ENCODE results near the gene HES6. TPM values are rescaled to one million over a fixed set of nuclear protein-coding genes. Genes with fewer than 3 reads are reported as not detected.

The HES6 gene
- total and polyA plus RNA-seq, 2 donors (not counting 1 experiment from before 2014, with no cell fraction given): 0.82 to 4.1 TPM

DNA sequence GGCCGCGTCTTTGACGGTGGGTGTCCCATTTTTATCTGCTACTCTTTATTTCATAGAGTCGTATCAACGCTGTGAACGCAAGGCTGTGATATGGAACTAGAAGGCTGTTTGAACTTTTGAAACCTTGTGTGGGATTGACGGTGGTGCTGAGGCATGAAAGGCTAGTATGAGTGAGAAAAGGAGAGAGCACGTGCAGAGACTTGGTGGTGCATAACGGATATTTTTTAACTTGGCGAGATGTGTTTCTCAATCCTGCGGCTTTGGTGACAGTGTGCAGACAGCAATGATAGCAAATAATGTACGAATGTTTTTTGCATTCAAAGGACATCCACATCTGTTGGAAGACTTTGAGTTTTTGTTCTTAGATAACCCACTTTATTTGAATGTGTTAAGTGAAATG is 6.2 kb downstream of the HES6 start:
- H3K79me2 ChIP-seq (ENCODE audit: control insufficient read depth, insufficient read depth, low read length): no peaks in the 10 kb centered on the region
- no peak for DNase-seq (ENCODE audit: low read depth in 2 of 2)
- H3K27me3 ChIP-seq (ENCODE audit: control insufficient read depth, insufficient read depth, low read length): peaks cover 56% of the 10 kb centered on the region
- no peaks in the 10 kb centered on the region for H3K36me3 ChIP-seq (ENCODE audit: control insufficient read depth, insufficient read depth, low read length)
- H3K9me3 ChIP-seq (ENCODE audit: control insufficient read depth, insufficient read depth, low read depth, low read length): no peaks in the 10 kb centered on the region
- no peak overlapping the region for H3K9ac ChIP-seq (ENCODE audit: insufficient read depth, low read length)
- H3K4me1 ChIP-seq (ENCODE audit: control insufficient read depth, extremely low read depth, insufficient read depth, low read length): no peaks in the 10 kb centered on the region
- no peak for TF ChIP-seq EZH2 (IDR thresholded peaks at IDR 0.05; ENCODE audit: low read length, missing control alignments)
- TF ChIP-seq, protein P1, sequence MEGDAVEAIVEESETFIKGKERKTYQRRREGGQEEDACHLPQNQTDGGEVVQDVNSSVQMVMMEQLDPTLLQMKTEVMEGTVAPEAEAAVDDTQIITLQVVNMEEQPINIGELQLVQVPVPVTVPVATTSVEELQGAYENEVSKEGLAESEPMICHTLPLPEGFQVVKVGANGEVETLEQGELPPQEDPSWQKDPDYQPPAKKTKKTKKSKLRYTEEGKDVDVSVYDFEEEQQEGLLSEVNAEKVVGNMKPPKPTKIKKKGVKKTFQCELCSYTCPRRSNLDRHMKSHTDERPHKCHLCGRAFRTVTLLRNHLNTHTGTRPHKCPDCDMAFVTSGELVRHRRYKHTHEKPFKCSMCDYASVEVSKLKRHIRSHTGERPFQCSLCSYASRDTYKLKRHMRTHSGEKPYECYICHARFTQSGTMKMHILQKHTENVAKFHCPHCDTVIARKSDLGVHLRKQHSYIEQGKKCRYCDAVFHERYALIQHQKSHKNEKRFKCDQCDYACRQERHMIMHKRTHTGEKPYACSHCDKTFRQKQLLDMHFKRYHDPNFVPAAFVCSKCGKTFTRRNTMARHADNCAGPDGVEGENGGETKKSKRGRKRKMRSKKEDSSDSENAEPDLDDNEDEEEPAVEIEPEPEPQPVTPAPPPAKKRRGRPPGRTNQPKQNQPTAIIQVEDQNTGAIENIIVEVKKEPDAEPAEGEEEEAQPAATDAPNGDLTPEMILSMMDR (conservative IDR thresholded peaks at IDR 0.05 in 1 of 2, IDR thresholded peaks at IDR 0.05 in 1 of 2; ENCODE audit: low read depth in 1 of 2, low read length in 2 of 2): no peak
- H3K27ac ChIP-seq (ENCODE audit: insufficient read depth, low read length): no peak overlapping the region
- no peak overlapping the region for H3K4me2 ChIP-seq (ENCODE audit: extremely low read depth, insufficient read depth, low read length)
- H4K20me1 ChIP-seq (ENCODE audit: control insufficient read depth, extremely low read depth, insufficient read depth, low read length): no peaks in the 10 kb centered on the region
- H3K4me3 ChIP-seq (replicated peaks in 1 of 4; ENCODE audit: control extremely low read depth in 1 of 4, insufficient read depth in 1 of 4, low read depth in 3 of 4, low read length in 4 of 4): no peak overlapping the region
- no peak overlapping the region for H2AFZ ChIP-seq (ENCODE audit: low read length)

DNA sequence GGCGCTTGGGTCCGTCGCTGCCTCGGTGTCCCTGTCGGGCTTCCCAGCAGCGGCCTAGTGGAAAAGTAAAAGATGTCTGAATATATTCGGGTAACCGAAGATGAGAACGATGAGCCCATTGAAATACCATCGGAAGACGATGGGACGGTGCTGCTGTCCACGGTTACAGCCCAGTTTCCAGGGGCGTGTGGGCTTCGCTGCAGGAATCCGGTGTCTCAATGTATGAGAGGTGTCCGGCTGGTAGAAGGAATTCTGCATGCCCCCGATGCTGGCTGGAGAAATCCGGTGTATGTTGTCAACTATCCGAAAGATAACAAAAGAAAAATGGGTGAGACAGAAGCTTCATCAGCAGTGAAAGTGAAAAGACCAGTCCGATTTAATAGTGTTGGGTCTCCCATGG is 8.0 kb downstream of the HES6 start:
- H2AFZ ChIP-seq (ENCODE audit: low read length): no peak overlapping the region
- DNase-seq (ENCODE audit: low read depth in 2 of 2): no peak
- H3K27me3 ChIP-seq (ENCODE audit: control insufficient read depth, insufficient read depth, low read length): peaks cover 44% of the 10 kb centered on the region
- H3K4me3 ChIP-seq (replicated peaks in 1 of 4; ENCODE audit: control extremely low read depth in 1 of 4, insufficient read depth in 1 of 4, low read depth in 3 of 4, low read length in 4 of 4): no peak overlapping the region
- no peaks in the 10 kb centered on the region for H3K9me3 ChIP-seq (ENCODE audit: control insufficient read depth, insufficient read depth, low read depth, low read length)
- no peaks in the 10 kb centered on the region for H3K79me2 ChIP-seq (ENCODE audit: control insufficient read depth, insufficient read depth, low read length)
- no peaks in the 10 kb centered on the region for H3K4me1 ChIP-seq (ENCODE audit: control insufficient read depth, extremely low read depth, insufficient read depth, low read length)
- H3K4me2 ChIP-seq (ENCODE audit: extremely low read depth, insufficient read depth, low read length): no peak overlapping the region
- H4K20me1 ChIP-seq (ENCODE audit: control insufficient read depth, extremely low read depth, insufficient read depth, low read length): no peaks in the 10 kb centered on the region
- TF ChIP-seq EZH2 (IDR thresholded peaks at IDR 0.05; ENCODE audit: low read length, missing control alignments): no peak
- TF ChIP-seq, protein P1 (conservative IDR thresholded peaks at IDR 0.05 in 1 of 2, IDR thresholded peaks at IDR 0.05 in 1 of 2; ENCODE audit: low read depth in 1 of 2, low read length in 2 of 2): no peak
- H3K36me3 ChIP-seq (ENCODE audit: control insufficient read depth, insufficient read depth, low read length): no peaks in the 10 kb centered on the region
- H3K27ac ChIP-seq (ENCODE audit: insufficient read depth, low read length): no peak overlapping the region
- H3K9ac ChIP-seq (ENCODE audit: insufficient read depth, low read length): no peak overlapping the region

DNA sequence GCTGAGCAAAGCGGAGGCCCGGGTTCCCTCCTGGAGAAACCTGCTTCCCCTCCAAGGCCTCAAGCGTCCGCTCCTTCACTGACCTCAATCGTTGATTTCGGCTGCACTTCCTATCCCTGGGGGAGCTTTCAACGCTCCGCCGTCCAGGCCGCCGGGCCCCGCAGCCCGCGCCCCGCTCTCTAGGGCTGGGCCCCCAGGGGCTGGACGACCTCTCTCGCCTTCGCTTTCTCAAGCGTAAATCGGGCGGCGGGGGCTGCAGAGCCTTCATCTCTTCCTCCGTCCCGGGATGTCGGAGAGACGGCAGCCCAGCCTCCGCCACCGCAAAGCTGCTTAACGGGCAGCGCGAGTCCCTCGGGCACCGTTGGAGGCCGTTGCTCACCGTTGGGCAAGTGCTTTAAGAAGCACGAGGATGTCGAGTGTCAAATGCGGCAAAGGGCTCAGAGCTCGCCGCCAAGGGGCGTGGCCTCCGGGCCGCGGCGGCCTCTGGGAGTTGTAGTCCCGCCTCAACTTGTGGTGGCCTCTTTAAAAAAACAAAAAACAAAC is 8.5 kb downstream of the HES6 start:
- DNase-seq (ENCODE audit: low read depth in 2 of 2): peak; percentile 54 to 67
- TF ChIP-seq, protein P1 (conservative IDR thresholded peaks at IDR 0.05 in 1 of 2, IDR thresholded peaks at IDR 0.05 in 1 of 2; ENCODE audit: low read depth in 1 of 2, low read length in 2 of 2): no peak
- TF ChIP-seq EZH2 (IDR thresholded peaks at IDR 0.05; ENCODE audit: low read length, missing control alignments): peak; percentile 78

More for the DNA sequence above, 8.5 kb downstream of the HES6 start:
- peak overlapping the region; percentile 58 for H3K4me2 ChIP-seq (ENCODE audit: extremely low read depth, insufficient read depth, low read length)
- H4K20me1 ChIP-seq (ENCODE audit: control insufficient read depth, extremely low read depth, insufficient read depth, low read length): no peaks in the 10 kb centered on the region
- H3K9ac ChIP-seq (ENCODE audit: insufficient read depth, low read length): no peak overlapping the region
- no peak overlapping the region for H3K27ac ChIP-seq (ENCODE audit: insufficient read depth, low read length)
- H3K4me1 ChIP-seq (ENCODE audit: control insufficient read depth, extremely low read depth, insufficient read depth, low read length): no peaks in the 10 kb centered on the region
- H3K79me2 ChIP-seq (ENCODE audit: control insufficient read depth, insufficient read depth, low read length): no peaks in the 10 kb centered on the region
- H2AFZ ChIP-seq (ENCODE audit: low read length): peak overlapping the region; percentile 26
- H3K27me3 ChIP-seq (ENCODE audit: control insufficient read depth, insufficient read depth, low read length): peaks cover 41% of the 10 kb centered on the region
- no peaks in the 10 kb centered on the region for H3K36me3 ChIP-seq (ENCODE audit: control insufficient read depth, insufficient read depth, low read length)
- H3K9me3 ChIP-seq (ENCODE audit: control insufficient read depth, insufficient read depth, low read depth, low read length): no peaks in the 10 kb centered on the region
- peak overlapping the region in 2 of 4 experiments; percentile 33 to 35 for H3K4me3 ChIP-seq (replicated peaks in 1 of 4; ENCODE audit: control extremely low read depth in 1 of 4, insufficient read depth in 1 of 4, low read depth in 3 of 4, low read length in 4 of 4)

Data from fibroblast of lung (primary cell).